Body of pancreas (tissue), 4 donors: ENCODE data around the gene LTBP3. TPM values are rescaled to one million over a fixed set of nuclear protein-coding genes. Genes with fewer than 3 reads are reported as not detected.
A peak's percentile ranks its signal among the peaks of the same experiment; 100 is the strongest.

ENCODE experiments used
- ATAC-seq: fragments of 150-250 bp; one replicate; pipeline ENCODE4 v1.9.1; 2016
- DNase-seq, 4 donors: peaks; one replicate each; pipeline ENCODE4 v3.0.0-alpha.2; 2019
- H3K27ac ChIP-seq, 4 donors: fragments of 200-600 bp; sonication (generic); 1 replicate in 3 of 4; 2 replicates in 1 of 4; pipeline versions ENCODE4 v1.5.1 to v1.6.1; 2016 to 2019; ENCODE audit warnings: mild to moderate bottlenecking in 1 of 4, mixed read lengths in 1 of 4, moderate library complexity in 1 of 4
- H3K27me3 ChIP-seq, 2 donors: fragments of 200-600 bp; sonication (generic); one replicate each; pipeline ENCODE4 v1.6.0; 2016; ENCODE audit warnings: mild to moderate bottlenecking in 1 of 2
- H3K36me3 ChIP-seq, 2 donors: fragments of 200-600 bp; sonication (generic); replicated peaks in 1 of 2; 2 replicates each; pipeline ENCODE4 v1.5.1; 2016; ENCODE audit warnings: low read depth in 2 of 2; ENCODE audit not compliant: insufficient read depth in 1 of 2
- H3K4me1 ChIP-seq: fragments of 200-600 bp; sonication (generic); one replicate; pipeline ENCODE4 v1.6.0; 2016
- H3K4me3 ChIP-seq, 2 donors: fragments of 200-600 bp; sonication (generic); 1 replicate in 1 of 2; 2 replicates in 1 of 2; pipeline ENCODE4 v1.5.1; 2016 to 2019
- H3K9me3 ChIP-seq, 3 donors: fragments of 200-600 bp; sonication (generic); 1 replicate in 2 of 3; 2 replicates in 1 of 3; pipeline ENCODE4 v1.5.1; 2016
- CTCF ChIP-seq, 7 experiments: fragments of 450-650 bp in 4 of 7; fragments of 200-600 bp in 3 of 7; sonication (generic) in 3 of 7; IDR thresholded peaks; one replicate each; pipeline ENCODE4 v1.5.1; 2016 to 2019; ENCODE audit warnings: antibody characterized with exemption in 7 of 7
- POLR2A ChIP-seq, 3 donors: fragments of 450-650 bp; IDR thresholded peaks; one replicate each; pipeline ENCODE4 v1.6.1; 2016; ENCODE audit warnings: antibody characterized with exemption in 3 of 3, mild to moderate bottlenecking in 2 of 3
- WGBS, 2 donors: methylation state at CpG; one replicate each; pipeline ENCODE4 v1.1.5; 2017; 5-methylcytosine and 5-hydroxymethylcytosine counted together
- intact Hi-C: fragments of 100-400 bp; cut with DNase I; formaldehyde crosslinking; loops from one replicate; pipeline ENCODE4 v1.15.1; 2023
- total RNA-seq, 2 donors: library from RNA; depleted of rRNA; stranded (reverse); fragments of >200 nt; gene quantifications; one replicate each; pipeline ENCODE4 v1.1.0, GENCODE V29; 2016

Gene LTBP3
- total RNA-seq, 2 donors from 2014 or later, result 131 to 330 TPM

- no peak for TF ChIP-seq CTCF (IDR thresholded peaks at IDR 0.05)
- TF ChIP-seq POLR2A (IDR thresholded peaks at IDR 0.05), result peak; percentile 99 to 100 (median 100)
- Histone ChIP-seq H3K4me3 (peak within 1 kb of the TSS; percentile 52 to 68), H3K4me1 (peaks cover 30% of the 10 kb centered on the region), H3K27me3 (no peaks in the 10 kb centered on the region), H3K9me3 (no peaks in the 10 kb centered on the region), H3K36me3 (peaks cover 3 to 4% of the 10 kb centered on the region in 2 donors), H3K27ac (peak within 1 kb of the TSS; percentile 93 to 99 (median 98))
- 0 to 1% methylated on average over 24 of the region's 24 CpGs for WGBS, 2 donors
- ATAC-seq (peak; percentile 30), DNase-seq (peak; percentile 94 to 96 (median 96))
- intact Hi-C loops, result no loop called here
Observed at GRCh38 chr11:65498977-65499712, 59.0 kb downstream of the LTBP3 start, which contains the start of gene MALAT1. Gene MALAT1, plus strand, starts transcription at chr11:65499045.

GRCh38 chr11:65498727-65498976, 59.5 kb downstream of the LTBP3 start:
- no peak for ATAC-seq
- Histone ChIP-seq H3K27ac (peak overlapping the region; percentile 93 to 99 (median 98)), H3K36me3 (peaks cover 3 to 4% of the 10 kb centered on the region in 2 donors), H3K27me3 (no peaks in the 10 kb centered on the region), H3K4me3 (peak overlapping the region in 1 of 2 donors; percentile 12), H3K4me1 (peaks cover 35% of the 10 kb centered on the region), H3K9me3 (no peaks in the 10 kb centered on the region)
- intact Hi-C loops, result no loop called here
- TF ChIP-seq CTCF (IDR thresholded peaks at IDR 0.05) (peak in 1 of 7 experiments; percentile 9), POLR2A (IDR thresholded peaks at IDR 0.05) (no peak)
- WGBS, 2 donors, result 0 to 1% methylated on average over 6 of the region's 6 CpGs
- no peak for DNase-seq

GRCh38 chr11:65498042-65498726, 60.0 kb downstream of the LTBP3 start:
- Histone ChIP-seq H3K27ac (peak overlapping the region; percentile 93 to 99 (median 98)), H3K36me3 (peaks cover 0 to 4% of the 10 kb centered on the region in 2 donors), H3K4me1 (peaks cover 40% of the 10 kb centered on the region), H3K4me3 (peak overlapping the region; percentile 12 to 25), H3K9me3 (no peaks in the 10 kb centered on the region), H3K27me3 (no peaks in the 10 kb centered on the region)
- 0 to 1% methylated on average over 17 to 24 of the region's 24 CpGs for WGBS, 2 donors
- intact Hi-C loops, result no loop called here
- DNase-seq (peak; percentile 67 to 75 (median 71)), ATAC-seq (peak; percentile 22)
- no peak for TF ChIP-seq CTCF (IDR thresholded peaks at IDR 0.05)
- no peak for TF ChIP-seq POLR2A (IDR thresholded peaks at IDR 0.05)

GRCh38 chr11:65497141-65498041, 60.8 kb downstream of the LTBP3 start:
- Histone ChIP-seq H3K4me1 (peaks cover 47% of the 10 kb centered on the region), H3K9me3 (no peaks in the 10 kb centered on the region), H3K27ac (peak overlapping the region; percentile 93 to 99 (median 98)), H3K4me3 (peak overlapping the region; percentile 12 to 25), H3K36me3 (no peaks in the 10 kb centered on the region), H3K27me3 (no peaks in the 10 kb centered on the region)
- WGBS, 2 donors, result 0% methylated on average over 25 to 61 of the region's 61 CpGs
- peak; percentile 82 for ATAC-seq
- TF ChIP-seq POLR2A (IDR thresholded peaks at IDR 0.05), result peak; percentile 93 to 96 (median 96)
- TF ChIP-seq CTCF (IDR thresholded peaks at IDR 0.05), result peak in 1 of 7 experiments; percentile 14
- intact Hi-C loops, result no loop called here
- DNase-seq, result peak; percentile 99
